Measurements from ENCODE around the gene RNF121. TPM values are rescaled to one million over a fixed set of nuclear protein-coding genes. Genes with fewer than 3 reads are reported as not detected.

Gene RNF121
- total and polyA plus RNA-seq, 2 of the 13 experiments (the other 11 are each of a cell fraction or from before 2014, with no cell fraction given), result 28.6 to 44.3 TPM

DNA sequence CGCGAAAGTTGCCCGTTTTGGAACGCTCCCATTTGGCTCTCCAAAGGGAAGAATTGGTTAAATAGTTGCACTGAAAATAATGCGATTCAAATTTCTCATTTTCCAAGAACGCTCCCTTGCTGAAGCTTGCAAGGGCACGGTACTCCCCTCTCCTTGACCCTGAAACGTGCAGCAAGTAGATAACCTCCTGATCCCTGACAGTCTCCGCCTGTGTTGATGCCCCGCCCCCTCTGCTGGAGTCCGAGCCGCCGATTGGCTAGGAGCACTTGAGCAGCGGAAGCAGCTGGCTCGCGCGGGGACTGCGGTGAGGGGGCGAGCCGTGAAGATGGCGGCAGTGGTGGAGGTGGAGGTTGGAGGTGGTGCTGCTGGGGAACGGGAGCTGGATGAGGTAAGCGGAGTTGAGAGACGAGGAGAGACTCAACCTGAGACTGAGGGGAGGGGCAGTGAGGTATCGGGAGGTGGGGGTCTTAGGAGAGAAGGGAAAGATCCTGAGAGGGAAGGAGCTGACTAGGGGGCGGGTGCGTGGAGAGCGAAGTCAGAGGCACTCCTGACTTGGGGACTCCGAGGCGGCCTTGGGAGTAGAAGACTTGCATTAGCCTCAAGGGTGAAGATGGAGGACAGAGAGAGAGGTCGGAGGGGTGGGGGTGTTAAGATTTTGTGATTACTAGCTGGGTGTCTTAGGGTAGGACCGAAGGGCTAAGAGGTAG lies at the start of gene RNF121 (continued):
- TF ChIP-seq ZXDC (CRISPR knock-in tag; IDR thresholded peaks at IDR 0.05), result no peak
- no peak; the same call in 1 of the 2 replicates for TF ChIP-seq CBX5 (CRISPR knock-in tag; IDR thresholded peaks at IDR 0.05; ENCODE audit: borderline replicate concordance)
- TF ChIP-seq, protein P1, sequence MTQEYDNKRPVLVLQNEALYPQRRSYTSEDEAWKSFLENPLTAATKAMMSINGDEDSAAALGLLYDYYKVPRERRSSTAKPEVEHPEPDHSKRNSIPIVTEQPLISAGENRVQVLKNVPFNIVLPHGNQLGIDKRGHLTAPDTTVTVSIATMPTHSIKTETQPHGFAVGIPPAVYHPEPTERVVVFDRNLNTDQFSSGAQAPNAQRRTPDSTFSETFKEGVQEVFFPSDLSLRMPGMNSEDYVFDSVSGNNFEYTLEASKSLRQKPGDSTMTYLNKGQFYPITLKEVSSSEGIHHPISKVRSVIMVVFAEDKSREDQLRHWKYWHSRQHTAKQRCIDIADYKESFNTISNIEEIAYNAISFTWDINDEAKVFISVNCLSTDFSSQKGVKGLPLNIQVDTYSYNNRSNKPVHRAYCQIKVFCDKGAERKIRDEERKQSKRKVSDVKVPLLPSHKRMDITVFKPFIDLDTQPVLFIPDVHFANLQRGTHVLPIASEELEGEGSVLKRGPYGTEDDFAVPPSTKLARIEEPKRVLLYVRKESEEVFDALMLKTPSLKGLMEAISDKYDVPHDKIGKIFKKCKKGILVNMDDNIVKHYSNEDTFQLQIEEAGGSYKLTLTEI (CRISPR knock-in tag; conservative IDR thresholded peaks at IDR 0.05), result no peak
- TF ChIP-seq CHD4 (IDR thresholded peaks at IDR 0.05; ENCODE audit: borderline replicate concordance, low read length), result 0 out of 2 replicates have a peak, but pooled peaks have one; percentile 45
- peak; percentile 17; the same call in 1 of the 2 replicates for TF ChIP-seq MXD4 (CRISPR knock-in tag; IDR thresholded peaks at IDR 0.05)
- no peak for TF ChIP-seq ZMYM3 (CRISPR knock-in tag; IDR thresholded peaks at IDR 0.05)
- TF ChIP-seq ELF3 (CRISPR knock-in tag; IDR thresholded peaks at IDR 0.05), result no peak; the same call in 1 of the 2 replicates
- no peak for TF ChIP-seq TCF12 (IDR thresholded peaks at IDR 0.05)
- no peak for TF ChIP-seq TCF12 (CRISPR knock-in tag; IDR thresholded peaks at IDR 0.05)
- TF ChIP-seq, protein P2, sequence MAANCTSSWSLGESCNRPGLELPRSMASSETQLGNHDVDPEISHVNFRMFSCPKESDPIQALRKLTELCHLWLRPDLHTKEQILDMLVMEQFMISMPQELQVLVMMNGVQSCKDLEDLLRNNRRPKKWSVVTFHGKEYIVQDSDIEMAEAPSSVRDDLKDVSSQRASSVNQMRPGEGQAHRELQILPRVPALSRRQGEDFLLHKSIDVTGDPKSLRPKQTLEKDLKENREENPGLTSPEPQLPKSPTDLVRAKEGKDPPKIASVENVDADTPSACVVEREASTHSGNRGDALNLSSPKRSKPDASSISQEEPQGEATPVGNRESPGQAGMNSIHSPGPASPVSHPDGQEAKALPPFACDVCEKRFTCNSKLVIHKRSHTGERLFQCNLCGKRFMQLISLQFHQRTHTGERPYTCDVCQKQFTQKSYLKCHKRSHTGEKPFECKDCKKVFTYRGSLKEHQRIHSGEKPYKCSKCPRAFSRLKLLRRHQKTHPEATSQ (CRISPR knock-in tag; IDR thresholded peaks at IDR 0.05; ENCODE audit: borderline replicate concordance), result no peak
- no peak for TF ChIP-seq ZFP36L1 (CRISPR knock-in tag; IDR thresholded peaks at IDR 0.05)
- no peak for TF ChIP-seq SCMH1 (CRISPR knock-in tag; IDR thresholded peaks at IDR 0.05; ENCODE audit: borderline replicate concordance)
- no peak for TF ChIP-seq PTBP1 (IDR thresholded peaks at IDR 0.05; ENCODE audit: low read depth, low read length, poor library complexity, severe bottlenecking)
- no peak for TF ChIP-seq ZNF773 (CRISPR knock-in tag; IDR thresholded peaks at IDR 0.05; ENCODE audit: borderline replicate concordance)
- TF ChIP-seq GTF3A (CRISPR knock-in tag; conservative IDR thresholded peaks at IDR 0.05), result no peak
- TF ChIP-seq MIXL1 (CRISPR knock-in tag; IDR thresholded peaks at IDR 0.05), result no peak
- no peak for TF ChIP-seq BRF2 (CRISPR knock-in tag; IDR thresholded peaks at IDR 0.05)
- TF ChIP-seq THRA (CRISPR knock-in tag; IDR thresholded peaks at IDR 0.05; ENCODE audit: borderline replicate concordance), result no peak
- TF ChIP-seq ZNF792 (CRISPR knock-in tag; IDR thresholded peaks at IDR 0.05), result peak; percentile 16; the same call in 1 of the 2 replicates

Measured in HepG2 (cell line).